Stimulated activated CD8-positive, alpha-beta memory T cell treated with anti-CD3 and anti-CD28 coated beads, Interleukin-7, amount 100 ng/mL, for 4 hours (primary cell): Measurements from ENCODE around the gene B3GNT2.
"Not testable (repeated sequence)": the region's sequence is repeated elsewhere in the genome, so short reads cannot be mapped to it uniquely, and the experiment has no call there.

Source experiments
- DNase-seq, 2 donors: peaks; one replicate each; pipeline ENCODE4 v3.0.0-alpha.2; 2020; ENCODE audit warnings: low read depth in 2 of 2

The B3GNT2 gene, protein sequence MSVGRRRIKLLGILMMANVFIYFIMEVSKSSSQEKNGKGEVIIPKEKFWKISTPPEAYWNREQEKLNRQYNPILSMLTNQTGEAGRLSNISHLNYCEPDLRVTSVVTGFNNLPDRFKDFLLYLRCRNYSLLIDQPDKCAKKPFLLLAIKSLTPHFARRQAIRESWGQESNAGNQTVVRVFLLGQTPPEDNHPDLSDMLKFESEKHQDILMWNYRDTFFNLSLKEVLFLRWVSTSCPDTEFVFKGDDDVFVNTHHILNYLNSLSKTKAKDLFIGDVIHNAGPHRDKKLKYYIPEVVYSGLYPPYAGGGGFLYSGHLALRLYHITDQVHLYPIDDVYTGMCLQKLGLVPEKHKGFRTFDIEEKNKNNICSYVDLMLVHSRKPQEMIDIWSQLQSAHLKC

GRCh38 chr2:62195421-62196277 lies at the start of gene B3GNT2:
Gene B3GNT2 (plus strand): TSS chr2:62196115. CDS start chr2:62222221, 26,106 bp downstream.
- peak; percentile 54 to 78 for DNase-seq

GRCh38 chr2:62146790-62147189 lies 49.1 kb upstream of the B3GNT2 start:
- peak in 1 of 2 donors; percentile 1 for DNase-seq

DNA sequence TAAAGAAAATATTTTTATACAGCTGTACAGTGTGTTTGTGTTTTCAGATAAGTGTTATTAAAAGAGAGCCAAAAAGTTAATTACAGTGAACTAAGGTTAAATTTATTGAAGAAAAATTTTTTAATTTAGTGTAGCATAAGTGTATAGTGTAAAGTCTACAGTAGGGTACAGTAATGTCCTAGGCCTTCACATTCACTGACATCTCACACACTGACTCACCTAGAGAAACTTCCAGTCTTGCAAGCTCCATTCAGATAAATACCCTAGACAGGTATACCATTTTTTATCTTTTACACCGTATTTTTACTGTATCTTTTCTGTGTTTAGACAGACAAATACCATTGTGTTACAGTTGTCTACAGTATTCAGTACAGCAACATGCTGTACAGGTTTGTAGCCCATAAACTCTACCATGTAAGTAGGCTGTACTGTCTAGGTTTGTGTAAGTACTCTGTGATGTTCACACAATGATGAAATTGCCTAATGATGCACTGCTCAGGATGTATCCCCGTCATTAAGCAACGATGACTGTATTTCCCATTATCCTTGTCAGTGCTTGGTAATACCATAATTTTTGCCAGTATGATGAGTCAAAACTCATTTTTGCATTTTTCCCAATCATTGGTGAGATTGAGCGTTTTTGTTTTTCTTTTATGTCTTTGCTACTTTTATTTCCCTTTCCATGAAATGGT lies 48.2 kb upstream of the B3GNT2 start:
- DNase-seq: no peak

DNA sequence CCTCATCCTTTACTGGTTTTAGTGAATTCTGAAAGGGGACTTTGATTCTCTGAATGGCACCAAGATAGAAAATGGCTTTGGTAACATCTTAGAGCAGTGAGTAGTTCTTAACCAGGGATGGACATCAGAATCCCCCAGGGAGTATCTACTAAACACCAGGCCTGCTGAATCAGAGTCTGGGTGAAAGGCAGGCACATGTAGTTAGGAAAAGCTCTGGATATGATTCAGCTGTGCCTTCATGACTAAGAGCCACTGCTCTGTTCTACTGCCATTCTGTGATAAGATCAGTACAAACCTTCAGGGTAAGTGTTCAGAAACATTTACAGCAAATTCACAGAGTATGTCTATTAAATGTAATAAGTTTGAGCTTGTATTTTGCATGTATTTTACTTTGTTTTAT lies 46.2 kb upstream of the B3GNT2 start:
- DNase-seq: no peak

GRCh38 chr2:62150597-62151305 lies 45.2 kb upstream of the B3GNT2 start:
- no peak for DNase-seq

DNA sequence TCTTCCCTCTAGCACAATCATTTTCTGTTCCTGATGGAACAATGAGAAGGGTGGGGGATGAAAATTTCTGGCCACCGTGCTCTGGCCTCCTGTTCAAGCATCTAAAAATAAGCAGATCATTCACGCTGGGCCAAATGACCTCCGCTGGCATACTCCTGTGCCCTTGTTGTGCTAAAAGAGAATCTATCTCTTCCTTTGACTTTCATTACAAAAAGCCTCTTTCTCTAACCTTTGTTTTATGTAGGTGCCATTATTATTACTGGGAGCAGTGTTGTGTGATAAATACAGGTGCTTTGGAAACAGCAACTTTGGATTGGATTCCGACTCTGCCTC lies 44.6 kb upstream of the B3GNT2 start:
- DNase-seq: no peak

GRCh38 chr2:62152000-62152399 lies 43.9 kb upstream of the B3GNT2 start:
- DNase-seq: no peak

DNA sequence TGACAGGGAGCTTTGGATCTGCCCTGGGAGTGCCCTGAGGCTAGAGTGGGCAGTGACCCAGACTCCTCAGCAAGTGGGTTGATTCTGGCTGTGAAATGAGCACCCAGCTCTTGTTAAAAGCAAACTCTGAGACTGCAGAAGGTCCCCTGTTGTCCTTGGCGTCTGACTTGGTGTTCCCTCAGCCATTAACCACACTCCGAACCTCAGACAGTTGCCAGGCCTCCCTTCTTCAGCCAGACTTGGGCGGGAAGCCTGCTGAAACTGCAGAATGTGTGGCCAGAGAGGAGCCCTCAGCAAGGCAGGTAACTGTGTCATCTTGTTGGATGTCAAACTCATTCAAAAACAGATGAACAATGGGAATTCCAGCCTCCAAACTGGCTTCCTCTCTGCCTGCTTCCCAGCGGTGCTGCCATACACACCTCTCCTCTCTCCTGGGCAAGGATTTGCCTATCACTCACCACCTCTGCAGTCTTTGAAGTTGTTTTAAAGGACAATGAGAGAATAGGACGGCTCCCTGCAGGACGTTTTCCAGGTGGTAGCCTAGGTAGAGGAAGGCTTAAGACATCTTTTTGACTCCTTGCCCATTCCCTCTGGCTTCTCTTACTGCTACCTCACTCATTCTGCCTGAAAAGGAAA lies 38.9 kb upstream of the B3GNT2 start:
- DNase-seq: no peak

DNA sequence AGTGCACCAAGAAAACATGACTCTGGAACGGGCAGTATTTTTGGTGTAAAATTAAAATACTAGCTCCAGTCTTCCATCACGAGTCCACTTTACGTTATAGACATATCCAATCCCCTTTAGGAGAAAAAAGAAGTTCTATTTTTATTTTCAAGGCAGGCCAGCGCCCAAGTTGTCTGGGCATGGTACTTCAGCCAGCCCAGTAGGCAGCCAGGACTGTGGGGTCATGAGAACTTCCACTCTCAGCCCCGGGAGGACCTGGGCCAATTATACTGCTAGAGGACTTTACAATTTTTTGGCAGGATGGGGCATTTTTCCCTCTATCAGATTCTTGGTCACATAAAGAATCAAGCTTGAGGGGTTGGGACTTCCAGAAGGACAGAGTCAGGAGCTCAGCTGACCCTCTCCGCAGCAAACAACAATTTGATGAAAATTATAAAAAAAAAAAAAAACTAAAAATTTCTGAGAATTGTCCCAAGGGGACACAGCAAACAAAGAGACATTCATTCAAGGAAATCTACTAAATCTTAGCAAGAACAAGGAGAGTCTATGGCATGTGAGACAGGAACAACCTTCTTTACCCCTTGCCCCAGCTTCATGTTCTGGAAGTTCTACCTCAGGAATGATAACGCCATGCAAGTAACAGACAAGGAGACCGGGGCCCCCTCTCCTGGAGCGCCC lies 37.3 kb upstream of the B3GNT2 start:
- no peak for DNase-seq

DNA sequence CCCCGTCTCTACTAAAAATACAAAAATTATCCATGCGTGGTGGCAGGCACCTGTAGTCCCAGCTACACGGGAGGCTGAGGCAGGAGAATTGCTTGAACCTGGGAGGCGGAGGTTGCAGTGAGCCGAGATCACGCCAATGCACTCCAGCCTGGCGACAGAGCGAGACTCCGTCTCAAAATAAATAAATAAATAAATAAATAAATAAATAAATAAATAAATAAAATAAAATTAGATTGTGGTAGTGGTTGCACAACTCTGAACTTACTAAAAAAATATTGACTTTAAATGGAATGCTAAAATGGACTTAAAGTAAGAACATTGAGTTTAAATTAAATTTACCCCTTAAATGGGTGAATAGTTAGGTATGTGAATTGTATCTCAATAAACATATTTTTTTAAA lies 35.2 kb upstream of the B3GNT2 start:
- not testable (repeated sequence) for DNase-seq

- no peak for DNase-seq
Observed at GRCh38 chr2:62163106-62163831, 32.6 kb upstream of the B3GNT2 start.

DNA sequence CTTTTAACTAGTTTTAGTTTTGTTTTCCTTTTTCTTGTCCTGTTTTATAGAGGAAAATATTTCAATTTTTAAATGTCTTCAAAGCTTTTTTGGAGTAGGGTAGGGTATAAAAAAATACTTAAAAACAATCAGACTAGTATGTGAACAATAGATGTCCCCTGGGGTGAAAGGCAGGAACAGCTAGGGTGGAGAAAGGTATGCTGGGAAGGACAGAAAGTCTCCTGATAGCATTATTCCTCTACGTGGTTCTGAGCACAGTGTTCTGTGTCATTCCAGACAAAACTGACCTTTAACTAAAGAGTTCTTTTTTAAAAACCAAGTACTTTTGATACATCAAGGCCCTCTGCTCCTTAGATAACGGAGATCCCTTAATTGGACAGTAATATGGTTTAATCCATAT lies 32.1 kb upstream of the B3GNT2 start:
- DNase-seq: no peak

DNA sequence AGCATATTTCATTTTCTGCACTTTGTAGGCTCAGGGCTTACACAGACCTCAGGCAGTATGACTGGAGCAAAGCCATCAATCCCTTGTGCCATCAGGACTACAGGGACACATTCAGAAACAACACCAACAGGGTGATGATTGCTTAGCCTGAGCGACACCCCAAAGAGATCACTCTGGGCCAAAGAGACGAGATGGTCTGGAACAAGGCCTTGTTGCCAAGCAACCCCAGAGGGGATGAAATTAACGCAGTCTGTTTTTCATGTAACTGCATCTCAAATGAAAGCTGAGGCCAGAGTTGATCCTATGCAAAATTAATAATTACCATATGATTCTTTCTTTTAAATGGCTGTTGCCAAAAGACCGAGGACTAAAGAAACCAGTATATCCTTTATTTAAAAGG lies 20.2 kb upstream of the B3GNT2 start:
- no peak for DNase-seq

DNA sequence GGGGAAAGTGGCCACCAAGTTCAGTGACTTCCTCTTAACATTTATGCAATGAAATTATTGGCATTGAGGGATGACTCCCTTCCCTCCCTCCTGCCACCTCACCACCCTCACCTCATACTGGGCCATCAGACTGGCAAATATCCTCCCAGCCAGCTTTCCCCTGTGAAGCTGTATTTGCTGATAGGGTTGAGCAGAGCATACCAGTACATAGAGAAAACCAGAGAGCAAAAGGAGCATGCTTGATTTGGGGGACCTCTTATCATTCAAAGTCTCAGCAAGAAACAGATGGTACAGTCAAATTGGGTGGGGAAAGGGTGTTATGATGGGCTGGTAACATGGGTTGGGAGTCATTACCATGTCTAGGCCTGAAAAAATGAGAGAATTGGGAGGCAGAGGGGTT lies 19.1 kb upstream of the B3GNT2 start:
- DNase-seq: no peak

DNA sequence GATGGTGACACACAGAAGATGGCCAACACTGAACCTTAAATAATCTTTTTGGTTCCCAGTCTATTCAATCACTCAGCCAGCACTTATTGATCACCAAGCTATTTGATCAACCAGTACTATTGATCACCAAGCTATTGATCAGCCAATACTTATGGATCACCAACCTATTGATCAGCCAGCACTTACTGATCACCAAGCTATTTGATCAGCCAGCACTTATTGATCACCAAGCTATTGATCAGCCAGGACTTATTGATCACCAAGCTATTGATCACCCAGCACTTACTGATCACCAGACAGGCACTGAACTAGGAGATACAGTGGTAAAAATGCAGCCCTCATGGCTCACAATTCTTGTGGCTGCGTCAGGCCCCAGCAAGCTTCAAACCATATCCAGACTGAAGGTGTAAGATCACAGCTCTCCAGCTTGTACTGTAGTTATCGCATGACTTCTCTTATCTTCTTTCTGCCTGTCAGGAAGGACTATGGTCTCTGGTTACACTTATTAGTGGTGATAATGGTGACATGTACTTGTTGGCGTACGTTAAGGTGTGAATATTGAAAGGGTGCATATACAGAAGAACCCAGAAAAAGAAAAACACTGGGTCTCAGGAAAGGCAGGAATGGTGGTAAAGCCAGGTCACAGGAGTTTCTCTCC lies 18.4 kb upstream of the B3GNT2 start:
- no peak for DNase-seq

DNA sequence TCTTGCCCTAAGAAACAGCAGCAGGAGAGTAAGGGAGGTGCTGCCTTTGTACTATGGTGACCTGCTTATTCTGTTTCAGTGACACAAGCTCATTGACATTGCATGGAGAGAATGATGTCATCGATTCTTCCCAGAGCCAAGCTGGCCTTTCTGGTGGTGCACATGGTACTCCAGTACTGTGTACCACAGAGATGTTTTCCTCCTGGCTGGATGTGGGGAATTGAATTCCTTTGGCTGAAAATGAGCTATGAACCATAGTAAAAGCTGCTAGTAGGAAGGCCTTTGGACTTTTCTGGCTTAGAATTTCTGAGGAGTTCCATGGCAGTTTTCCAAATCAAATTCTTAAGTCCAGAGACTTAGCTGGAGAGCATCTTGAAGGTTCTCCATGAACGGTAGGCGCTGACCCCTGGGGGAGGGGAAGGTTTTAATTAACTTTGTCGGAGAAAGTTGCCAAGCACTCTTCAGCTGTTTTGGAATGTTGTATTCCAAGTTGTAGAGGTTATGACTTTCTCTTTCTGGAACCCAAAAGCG lies 17.1 kb upstream of the B3GNT2 start:
- DNase-seq: no peak

DNA sequence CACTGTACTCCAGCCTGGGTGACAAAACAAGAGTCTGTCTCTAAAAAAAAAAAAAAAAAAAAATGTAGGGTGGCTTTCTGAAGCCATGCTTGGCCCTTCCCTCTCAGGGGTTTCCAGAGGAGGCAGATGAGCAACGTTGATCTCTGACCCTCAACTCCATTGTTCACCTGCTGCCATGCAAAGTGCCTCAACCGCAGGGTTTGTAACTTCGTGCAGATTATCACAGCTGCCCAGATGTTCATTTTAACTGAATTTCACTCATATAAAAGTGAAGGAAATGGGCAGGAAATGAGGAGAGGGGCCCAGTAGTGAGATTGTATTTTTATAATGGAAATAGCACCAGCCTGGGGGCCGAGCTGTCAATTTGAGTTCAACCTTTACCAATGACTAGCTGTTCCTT lies 14.9 kb upstream of the B3GNT2 start:
- DNase-seq: no peak

DNA sequence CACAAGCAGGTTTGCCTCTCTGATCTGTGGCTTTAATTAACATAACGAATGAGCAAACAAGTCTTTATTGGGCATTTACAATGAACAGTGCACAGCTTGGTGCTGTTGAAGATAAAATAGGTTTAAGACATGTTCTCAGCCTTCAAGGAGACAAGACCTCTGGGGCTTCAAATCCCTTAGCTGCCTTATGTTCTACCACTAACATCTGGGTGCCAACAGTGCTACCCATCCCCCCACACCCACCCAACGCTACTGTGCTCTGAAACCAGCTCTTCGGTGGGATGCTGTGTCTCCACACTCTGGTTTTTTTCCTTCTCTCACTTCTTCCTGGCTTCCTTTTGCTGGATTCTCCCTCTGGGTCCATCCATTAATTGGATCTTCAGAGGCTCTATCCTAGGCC lies 14.1 kb upstream of the B3GNT2 start:
- no peak for DNase-seq

GRCh38 chr2:62184512-62185230 lies 11.2 kb upstream of the B3GNT2 start:
- DNase-seq: no peak
